Testis (tissue), 2 donors: ENCODE results near the gene IL22RA1.

Experiments
- POLR2A ChIP-seq: fragments of 450-650 bp; IDR thresholded peaks from one replicate; pipeline ENCODE4 v1.6.1; 2017; ENCODE audit warnings: antibody characterized with exemption, mild to moderate bottlenecking, moderate library complexity
- TF ChIP-seq, protein P1 (sequence below), 3 experiments: fragments of 450-650 bp in 2 of 3; fragments of 200-600 bp in 1 of 3; sonication (generic) in 1 of 3; IDR thresholded peaks; one replicate each; pipeline ENCODE4 v1.5.1; 2016 to 2019; ENCODE audit warnings: antibody characterized with exemption in 3 of 3, mild to moderate bottlenecking in 2 of 3, moderate library complexity in 1 of 3

DNA sequence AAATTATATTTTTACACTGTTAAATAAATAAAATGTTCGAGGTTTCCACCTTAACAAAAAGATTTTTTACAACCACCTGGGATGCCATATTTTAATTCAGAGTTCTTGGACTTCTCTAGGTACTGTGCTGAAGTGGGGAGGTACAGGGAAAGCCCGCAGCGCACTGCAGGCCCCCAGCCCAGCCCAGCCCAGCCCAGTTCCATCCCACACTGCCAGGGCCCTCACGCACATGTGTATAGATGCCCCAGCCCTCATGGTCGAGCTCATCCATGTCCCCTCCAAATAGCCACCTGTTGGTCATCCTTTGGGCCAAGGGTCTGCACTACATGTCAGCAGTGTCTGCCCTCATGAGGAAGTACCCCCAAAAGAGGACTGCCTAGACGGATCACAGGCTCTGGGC is 19.3 kb downstream of the IL22RA1 start:
- TF ChIP-seq, protein P1, sequence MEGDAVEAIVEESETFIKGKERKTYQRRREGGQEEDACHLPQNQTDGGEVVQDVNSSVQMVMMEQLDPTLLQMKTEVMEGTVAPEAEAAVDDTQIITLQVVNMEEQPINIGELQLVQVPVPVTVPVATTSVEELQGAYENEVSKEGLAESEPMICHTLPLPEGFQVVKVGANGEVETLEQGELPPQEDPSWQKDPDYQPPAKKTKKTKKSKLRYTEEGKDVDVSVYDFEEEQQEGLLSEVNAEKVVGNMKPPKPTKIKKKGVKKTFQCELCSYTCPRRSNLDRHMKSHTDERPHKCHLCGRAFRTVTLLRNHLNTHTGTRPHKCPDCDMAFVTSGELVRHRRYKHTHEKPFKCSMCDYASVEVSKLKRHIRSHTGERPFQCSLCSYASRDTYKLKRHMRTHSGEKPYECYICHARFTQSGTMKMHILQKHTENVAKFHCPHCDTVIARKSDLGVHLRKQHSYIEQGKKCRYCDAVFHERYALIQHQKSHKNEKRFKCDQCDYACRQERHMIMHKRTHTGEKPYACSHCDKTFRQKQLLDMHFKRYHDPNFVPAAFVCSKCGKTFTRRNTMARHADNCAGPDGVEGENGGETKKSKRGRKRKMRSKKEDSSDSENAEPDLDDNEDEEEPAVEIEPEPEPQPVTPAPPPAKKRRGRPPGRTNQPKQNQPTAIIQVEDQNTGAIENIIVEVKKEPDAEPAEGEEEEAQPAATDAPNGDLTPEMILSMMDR (IDR thresholded peaks at IDR 0.05) = no peak
- TF ChIP-seq POLR2A = no peak
